ENCODE measurements around the gene TRAF1. TPM values are rescaled to one million over a fixed set of nuclear protein-coding genes. Genes with fewer than 3 reads are reported as not detected.

Gene TRAF1
- polyA plus RNA-seq, 6 donors from 2014 or later: 0.34 to 0.97 (median 0.72) TPM

DNA sequence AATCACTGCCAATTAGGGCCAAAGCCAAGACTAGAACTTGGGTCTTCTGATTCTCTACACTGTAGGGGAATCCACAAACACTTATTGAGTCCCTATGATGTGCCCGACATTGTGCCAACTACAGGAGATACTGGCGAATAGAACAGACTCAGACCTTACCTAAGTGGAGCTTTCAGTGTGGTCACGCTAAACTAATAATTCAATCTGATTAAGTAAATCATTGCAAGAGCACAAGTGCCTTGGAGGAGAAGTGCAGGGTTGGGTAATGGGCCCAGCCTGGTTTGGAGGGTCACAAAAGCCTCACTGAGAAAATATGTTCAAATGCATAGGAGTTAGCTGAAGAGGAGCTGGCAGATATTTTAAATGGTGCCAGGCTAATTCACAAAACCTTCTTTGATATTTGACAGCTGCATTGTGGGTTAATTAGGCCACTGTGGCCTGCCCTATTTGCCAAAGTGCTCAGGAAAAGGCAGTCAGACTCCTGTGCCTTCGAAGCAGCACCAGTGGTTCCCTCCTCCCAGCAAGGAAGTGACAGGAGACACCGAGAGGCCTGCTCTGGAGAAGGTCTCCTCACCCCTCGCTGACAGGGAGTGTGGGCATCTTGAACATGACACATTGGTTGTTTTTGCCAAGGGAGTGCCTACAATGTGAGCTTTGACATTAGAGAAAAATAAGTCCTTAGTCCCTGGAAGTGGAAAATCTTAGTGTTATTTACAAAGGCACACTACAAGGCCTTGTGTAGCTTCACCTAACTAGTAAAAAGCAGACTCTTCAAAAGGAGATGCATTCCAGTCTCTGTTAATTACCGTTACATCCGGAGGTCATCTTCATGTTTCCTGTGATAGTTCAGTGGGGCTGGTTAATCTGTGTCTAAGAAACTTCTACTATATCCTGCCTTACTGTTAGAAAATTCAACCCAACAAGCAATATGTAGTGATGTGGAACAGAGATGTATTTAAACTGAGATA, 24.1 kb upstream of the TRAF1 start:
- no peak for DNase-seq
- ATAC-seq (ENCODE audit: low read depth in 2 of 2): no peak
- peak overlapping the region in 1 of 6 donors; percentile 51 for H3K27ac Mint-ChIP-seq
- H3K9me3 Mint-ChIP-seq: no peaks in the 10 kb centered on the region
- no peaks in the 10 kb centered on the region for H3K27me3 Mint-ChIP-seq
- no peaks in the 10 kb centered on the region for H3K36me3 Mint-ChIP-seq
- peaks cover 3 to 5% (median 4%) of the 10 kb centered on the region in 3 donors for H3K4me1 Mint-ChIP-seq
- H3K4me3 Mint-ChIP-seq: no peak overlapping the region

- DNase-seq: no peak
- Mint-ChIP-seq H3K27me3 (no peaks in the 10 kb centered on the region), H3K27ac (no peak overlapping the region), H3K36me3 (no peaks in the 10 kb centered on the region), H3K9me3 (peaks cover 0 to 9% (median 5%) of the 10 kb centered on the region in 7 donors), H3K4me3 (no peak overlapping the region), H3K4me1 (peaks cover 13 to 17% (median 17%) of the 10 kb centered on the region in 3 donors)
- no peak for ATAC-seq (ENCODE audit: low read depth in 2 of 2)
These were observed 22.7 kb upstream of the TRAF1 start for GRCh38 chr9:120949290-120949689.

DNA sequence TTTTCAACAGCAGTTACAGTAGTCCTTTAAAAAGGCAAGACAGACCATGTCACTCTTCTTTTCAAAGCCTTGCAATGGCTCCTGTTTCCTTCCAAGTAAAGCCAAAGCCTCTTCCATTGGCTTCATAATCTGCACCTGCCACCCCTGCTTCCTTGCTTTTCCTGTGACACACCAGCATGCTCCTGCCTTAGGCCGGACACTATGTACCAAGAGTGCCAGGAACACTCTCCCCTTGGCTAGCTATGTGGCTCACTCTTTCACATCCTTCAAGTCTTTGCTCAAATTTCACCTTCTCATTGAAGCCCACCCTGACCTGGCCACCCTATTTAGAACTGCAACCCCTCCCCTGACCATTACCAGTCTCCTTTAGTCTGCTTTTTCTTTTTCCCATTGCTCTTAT, 22.2 kb upstream of the TRAF1 start:
- Mint-ChIP-seq H3K4me3 (no peak overlapping the region), H3K36me3 (no peaks in the 10 kb centered on the region), H3K4me1 (peaks cover 18 to 21% (median 21%) of the 10 kb centered on the region in 3 donors), H3K9me3 (peaks cover 0 to 9% (median 5%) of the 10 kb centered on the region in 7 donors), H3K27me3 (no peaks in the 10 kb centered on the region), H3K27ac (no peak overlapping the region)
- ATAC-seq (ENCODE audit: low read depth in 2 of 2) (no peak), DNase-seq (no peak)

DNA sequence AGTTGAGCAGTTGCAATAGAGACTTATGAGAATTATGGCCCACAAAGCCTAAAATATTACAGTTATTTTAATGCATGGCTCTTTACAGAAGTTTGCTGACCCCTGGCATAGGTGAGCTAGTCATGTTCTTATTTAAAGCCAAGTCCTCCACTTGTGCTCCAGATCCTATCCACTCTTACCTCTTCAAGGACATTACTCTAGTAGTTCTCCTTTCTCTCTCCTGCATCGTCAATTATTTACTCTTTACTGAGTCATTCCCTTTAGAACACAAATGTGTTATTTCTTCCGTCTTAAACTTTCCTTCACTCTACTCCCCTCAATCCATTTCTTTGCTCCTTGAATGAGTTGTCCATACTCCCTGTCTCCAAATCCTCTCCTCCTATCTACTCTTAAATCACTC, 20.6 kb upstream of the TRAF1 start:
- no peaks in the 10 kb centered on the region for H3K27me3 Mint-ChIP-seq
- H3K9me3 Mint-ChIP-seq: peaks cover 0 to 9% (median 5%) of the 10 kb centered on the region in 7 donors
- H3K4me1 Mint-ChIP-seq: peaks cover 19 to 25% (median 23%) of the 10 kb centered on the region in 3 donors
- DNase-seq (no peak), ATAC-seq (ENCODE audit: low read depth in 2 of 2) (no peak)
- H3K27ac Mint-ChIP-seq: no peak overlapping the region
- H3K4me3 Mint-ChIP-seq: no peak overlapping the region
- H3K36me3 Mint-ChIP-seq: no peaks in the 10 kb centered on the region

DNA sequence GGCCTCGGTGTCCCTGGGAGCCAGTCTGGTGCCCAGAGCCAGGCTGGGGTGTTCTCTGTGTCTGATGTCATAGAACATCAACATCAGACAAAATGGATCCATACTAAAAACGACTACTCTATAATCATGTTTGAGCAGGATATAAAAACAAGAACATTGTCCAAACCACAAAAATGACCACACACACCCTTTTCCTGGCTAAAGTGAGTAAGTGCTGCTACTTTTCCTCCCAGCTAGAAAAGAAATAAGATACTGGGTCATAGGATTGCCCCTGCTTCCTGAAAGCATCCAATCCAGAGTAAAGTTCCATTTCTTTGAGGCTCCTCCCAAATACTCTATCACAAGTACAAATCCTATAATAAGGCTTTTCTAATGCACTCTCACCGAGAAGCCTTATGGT, 19.7 kb upstream of the TRAF1 start:
- no peak overlapping the region for H3K4me3 Mint-ChIP-seq
- ATAC-seq (ENCODE audit: low read depth in 2 of 2) (no peak), DNase-seq (no peak)
- H3K4me1 Mint-ChIP-seq: peaks cover 19 to 27% (median 23%) of the 10 kb centered on the region in 3 donors
- H3K9me3 Mint-ChIP-seq: peaks cover 0 to 9% (median 5%) of the 10 kb centered on the region in 7 donors
- H3K27ac Mint-ChIP-seq: no peak overlapping the region
- H3K36me3 Mint-ChIP-seq: no peaks in the 10 kb centered on the region
- peaks cover 0 to 4% (median 0%) of the 10 kb centered on the region in 3 donors for H3K27me3 Mint-ChIP-seq

DNA sequence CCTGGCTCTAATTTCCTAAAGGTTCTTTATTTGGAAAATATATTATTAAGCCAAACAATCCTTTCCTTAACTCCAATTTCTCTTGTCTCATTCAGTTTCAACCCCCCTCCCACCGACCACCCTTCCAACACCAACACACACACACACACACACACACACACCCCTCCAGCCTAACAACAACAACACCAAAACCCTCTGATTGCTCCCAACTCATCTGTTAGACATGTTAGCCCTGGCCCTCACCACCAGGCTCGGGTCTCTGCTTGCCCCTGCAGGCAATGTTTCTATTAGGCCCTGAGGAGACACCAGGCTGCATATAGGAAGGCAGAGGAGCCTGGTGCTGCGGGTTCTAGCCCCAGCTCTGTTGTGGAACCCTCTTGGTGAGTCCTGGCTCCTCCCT, 18.4 kb upstream of the TRAF1 start:
- no peaks in the 10 kb centered on the region for H3K36me3 Mint-ChIP-seq
- no peak for ATAC-seq (ENCODE audit: low read depth in 2 of 2)
- peak overlapping the region in 2 of 8 donors; percentile 2 to 32 for H3K4me3 Mint-ChIP-seq
- peaks cover 19 to 27% (median 23%) of the 10 kb centered on the region in 3 donors for H3K4me1 Mint-ChIP-seq
- H3K27ac Mint-ChIP-seq: peak overlapping the region in 5 of 6 donors; percentile 64 to 91 (median 77)
- DNase-seq: no peak
- H3K9me3 Mint-ChIP-seq: peaks cover 0 to 9% (median 5%) of the 10 kb centered on the region in 7 donors
- H3K27me3 Mint-ChIP-seq: peaks cover 0 to 8% (median 0%) of the 10 kb centered on the region in 3 donors

GRCh38 chr9:120944434-120944843, 17.8 kb upstream of the TRAF1 start:
- ATAC-seq (ENCODE audit: low read depth in 2 of 2) (peak; percentile 99 to 100), DNase-seq (peak; percentile 75)
- peak overlapping the region in 5 of 6 donors; percentile 34 to 91 (median 75) for H3K27ac Mint-ChIP-seq
- peak overlapping the region in 5 of 8 donors; percentile 1 to 60 (median 21) for H3K4me3 Mint-ChIP-seq
- no peaks in the 10 kb centered on the region for H3K36me3 Mint-ChIP-seq
- H3K27me3 Mint-ChIP-seq: peaks cover 0 to 8% (median 0%) of the 10 kb centered on the region in 3 donors
- H3K4me1 Mint-ChIP-seq: peaks cover 19 to 27% (median 23%) of the 10 kb centered on the region in 3 donors
- peaks cover 0 to 9% (median 5%) of the 10 kb centered on the region in 7 donors for H3K9me3 Mint-ChIP-seq

DNA sequence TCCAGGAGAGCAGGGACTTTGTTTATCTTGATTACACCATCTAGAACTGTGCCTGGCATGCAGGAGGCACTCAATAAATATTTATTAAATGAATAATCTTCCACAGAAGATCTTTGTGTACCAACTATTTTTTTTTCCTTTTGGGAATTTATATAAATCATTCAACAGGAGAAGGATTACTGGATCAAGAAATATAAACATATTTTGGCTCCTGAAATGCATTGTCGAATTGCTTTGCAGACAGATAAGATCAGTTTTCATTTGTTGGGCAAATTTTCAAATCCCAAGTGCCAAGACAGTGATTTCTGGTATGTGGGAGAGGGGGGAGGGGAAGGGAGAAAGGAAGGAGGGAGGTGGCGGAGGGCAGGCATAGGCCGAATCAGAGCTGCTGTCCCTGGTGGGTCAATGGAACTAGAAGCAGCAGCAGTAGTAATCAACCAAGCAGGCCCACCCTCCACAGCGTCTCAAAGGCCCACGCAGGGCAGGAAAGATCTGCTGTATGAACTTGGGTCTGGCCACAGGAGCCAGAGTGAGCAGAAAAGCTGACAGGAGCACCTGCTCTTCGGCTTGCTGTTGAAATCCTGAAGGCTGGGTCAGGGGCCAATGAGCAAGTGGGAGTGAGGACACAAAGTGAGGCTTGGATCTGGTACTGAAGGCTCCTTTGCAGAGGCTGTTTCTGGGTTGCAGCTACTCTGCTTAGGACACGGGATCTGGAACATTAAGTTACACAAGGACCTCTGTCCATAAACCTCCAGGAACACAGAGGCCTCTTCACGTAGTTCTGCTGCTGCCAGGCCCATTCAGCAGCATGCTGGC, 15.8 kb upstream of the TRAF1 start:
- H3K4me1 Mint-ChIP-seq: peaks cover 22 to 31% (median 31%) of the 10 kb centered on the region in 3 donors
- H3K36me3 Mint-ChIP-seq: no peaks in the 10 kb centered on the region
- peaks cover 0 to 9% (median 5%) of the 10 kb centered on the region in 7 donors for H3K9me3 Mint-ChIP-seq
- DNase-seq (no peak), ATAC-seq (ENCODE audit: low read depth in 2 of 2) (no peak)
- peaks cover 0 to 8% (median 0%) of the 10 kb centered on the region in 3 donors for H3K27me3 Mint-ChIP-seq
- H3K27ac Mint-ChIP-seq: no peak overlapping the region
- H3K4me3 Mint-ChIP-seq: no peak overlapping the region

GRCh38 chr9:120941046-120941770, 14.6 kb upstream of the TRAF1 start:
- H3K9me3 Mint-ChIP-seq: peaks cover 0 to 9% (median 5%) of the 10 kb centered on the region in 7 donors
- no peaks in the 10 kb centered on the region for H3K36me3 Mint-ChIP-seq
- peaks cover 32 to 42% (median 42%) of the 10 kb centered on the region in 3 donors for H3K4me1 Mint-ChIP-seq
- H3K27me3 Mint-ChIP-seq: peaks cover 0 to 8% (median 0%) of the 10 kb centered on the region in 3 donors
- peak overlapping the region in 1 of 6 donors; percentile 6 for H3K27ac Mint-ChIP-seq
- no peak for ATAC-seq (ENCODE audit: low read depth in 2 of 2)
- DNase-seq: no peak
- H3K4me3 Mint-ChIP-seq: no peak overlapping the region

DNA sequence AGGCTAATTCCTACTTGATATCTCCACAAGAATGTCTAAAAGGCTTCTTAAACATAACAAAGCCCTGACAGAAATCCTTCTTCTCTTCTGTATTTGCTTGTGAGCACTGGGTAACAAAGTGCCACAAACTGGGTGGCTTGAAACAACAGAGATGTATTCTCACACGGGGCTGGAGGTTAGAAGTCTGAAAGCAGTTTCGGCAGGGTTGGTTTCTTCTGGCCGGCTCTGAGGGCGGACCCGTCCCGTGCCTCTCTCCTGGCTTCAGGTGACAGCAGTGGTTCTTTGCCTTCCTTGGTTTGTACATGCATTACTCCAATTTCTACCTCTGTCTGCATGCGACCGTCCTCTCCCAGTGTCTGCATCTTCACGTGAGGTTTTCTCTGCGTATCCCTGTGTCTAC, 14.0 kb upstream of the TRAF1 start:
- Mint-ChIP-seq H3K4me1 (peaks cover 34 to 45% (median 42%) of the 10 kb centered on the region in 3 donors), H3K27me3 (peaks cover 0 to 8% (median 0%) of the 10 kb centered on the region in 3 donors), H3K27ac (no peak overlapping the region), H3K9me3 (peaks cover 0 to 9% (median 5%) of the 10 kb centered on the region in 7 donors), H3K36me3 (no peaks in the 10 kb centered on the region), H3K4me3 (no peak overlapping the region)
- ATAC-seq (ENCODE audit: low read depth in 2 of 2) (no peak), DNase-seq (no peak)

DNA sequence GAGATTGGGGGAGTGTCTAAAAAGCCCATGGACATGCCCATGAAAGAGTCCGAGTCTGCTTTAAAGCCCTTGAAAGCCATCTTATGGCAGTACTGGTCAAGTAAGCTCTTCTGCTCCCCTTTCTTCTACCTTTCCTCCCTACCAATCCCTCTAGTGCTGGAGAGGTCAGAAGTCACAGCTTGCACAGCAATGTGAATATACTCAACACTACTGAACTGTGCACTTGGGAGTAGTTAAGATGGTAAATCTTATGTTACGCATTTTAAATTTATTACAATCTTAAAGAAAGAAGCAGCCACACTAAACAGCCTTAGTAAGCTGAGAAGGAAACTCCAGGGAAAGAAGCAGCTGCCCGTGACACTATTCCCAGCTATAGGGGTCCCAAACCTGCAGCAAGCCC, 12.3 kb upstream of the TRAF1 start:
- no peaks in the 10 kb centered on the region for H3K36me3 Mint-ChIP-seq
- H3K9me3 Mint-ChIP-seq: no peaks in the 10 kb centered on the region
- peak overlapping the region in 1 of 6 donors; percentile 51 for H3K27ac Mint-ChIP-seq
- DNase-seq (no peak), ATAC-seq (ENCODE audit: low read depth in 2 of 2) (no peak)
- H3K4me3 Mint-ChIP-seq: no peak overlapping the region
- peaks cover 0 to 8% (median 0%) of the 10 kb centered on the region in 3 donors for H3K27me3 Mint-ChIP-seq
- peaks cover 29 to 45% (median 42%) of the 10 kb centered on the region in 3 donors for H3K4me1 Mint-ChIP-seq

- Mint-ChIP-seq H3K36me3 (no peaks in the 10 kb centered on the region), H3K27me3 (peaks cover 0 to 8% (median 0%) of the 10 kb centered on the region in 3 donors), H3K9me3 (no peaks in the 10 kb centered on the region), H3K4me1 (peaks cover 35 to 53% (median 48%) of the 10 kb centered on the region in 3 donors), H3K27ac (no peak overlapping the region), H3K4me3 (peak overlapping the region in 1 of 8 donors; percentile 57)
- ATAC-seq (ENCODE audit: low read depth in 2 of 2) (no peak), DNase-seq (no peak)
These were observed 11.0 kb upstream of the TRAF1 start for GRCh38 chr9:120937596-120937995.

Measured in naive B cell (primary cell).